ENCODE data around the gene DYNC1I1.

The DYNC1I1 gene

GRCh38 chr7:96026611-96027010, 254.3 kb downstream of the DYNC1I1 start:
- Histone ChIP-seq H3K4me3 (replicated peaks; ENCODE audit: low read depth, low read length) (no peak overlapping the region), H3K36me3 (ENCODE audit: control insufficient read depth, insufficient read depth, low read length) (no peaks in the 10 kb centered on the region), H3K27me3 (replicated peaks; ENCODE audit: control insufficient read depth, insufficient read depth, low read length) (no peaks in the 10 kb centered on the region; the same call in 1 of the 2 replicates)
- TF ChIP-seq, protein P1, sequence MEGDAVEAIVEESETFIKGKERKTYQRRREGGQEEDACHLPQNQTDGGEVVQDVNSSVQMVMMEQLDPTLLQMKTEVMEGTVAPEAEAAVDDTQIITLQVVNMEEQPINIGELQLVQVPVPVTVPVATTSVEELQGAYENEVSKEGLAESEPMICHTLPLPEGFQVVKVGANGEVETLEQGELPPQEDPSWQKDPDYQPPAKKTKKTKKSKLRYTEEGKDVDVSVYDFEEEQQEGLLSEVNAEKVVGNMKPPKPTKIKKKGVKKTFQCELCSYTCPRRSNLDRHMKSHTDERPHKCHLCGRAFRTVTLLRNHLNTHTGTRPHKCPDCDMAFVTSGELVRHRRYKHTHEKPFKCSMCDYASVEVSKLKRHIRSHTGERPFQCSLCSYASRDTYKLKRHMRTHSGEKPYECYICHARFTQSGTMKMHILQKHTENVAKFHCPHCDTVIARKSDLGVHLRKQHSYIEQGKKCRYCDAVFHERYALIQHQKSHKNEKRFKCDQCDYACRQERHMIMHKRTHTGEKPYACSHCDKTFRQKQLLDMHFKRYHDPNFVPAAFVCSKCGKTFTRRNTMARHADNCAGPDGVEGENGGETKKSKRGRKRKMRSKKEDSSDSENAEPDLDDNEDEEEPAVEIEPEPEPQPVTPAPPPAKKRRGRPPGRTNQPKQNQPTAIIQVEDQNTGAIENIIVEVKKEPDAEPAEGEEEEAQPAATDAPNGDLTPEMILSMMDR (IDR thresholded peaks at IDR 0.05; ENCODE audit: insufficient read depth, low read length, poor library complexity, severe bottlenecking): no peak
- no peak for DNase-seq (ENCODE audit: extremely low read depth, insufficient read length)

- Histone ChIP-seq H3K27me3 (replicated peaks; ENCODE audit: control insufficient read depth, insufficient read depth, low read length) (no peaks in the 10 kb centered on the region; the same call in 1 of the 2 replicates), H3K4me3 (replicated peaks; ENCODE audit: low read depth, low read length) (no peak overlapping the region), H3K36me3 (ENCODE audit: control insufficient read depth, insufficient read depth, low read length) (no peaks in the 10 kb centered on the region)
- TF ChIP-seq, protein P1 (IDR thresholded peaks at IDR 0.05; ENCODE audit: insufficient read depth, low read length, poor library complexity, severe bottlenecking): no peak
- no peak for DNase-seq (ENCODE audit: extremely low read depth, insufficient read length)
Observed at GRCh38 chr7:96028729-96029128, 256.4 kb downstream of the DYNC1I1 start.

GRCh38 chr7:96033009-96033598, 260.8 kb downstream of the DYNC1I1 start:
- no peak for DNase-seq (ENCODE audit: extremely low read depth, insufficient read length)
- TF ChIP-seq, protein P1 (IDR thresholded peaks at IDR 0.05; ENCODE audit: insufficient read depth, low read length, poor library complexity, severe bottlenecking): no peak
- no peaks in the 10 kb centered on the region for H3K27me3 ChIP-seq (replicated peaks; ENCODE audit: control insufficient read depth, insufficient read depth, low read length)

DNA sequence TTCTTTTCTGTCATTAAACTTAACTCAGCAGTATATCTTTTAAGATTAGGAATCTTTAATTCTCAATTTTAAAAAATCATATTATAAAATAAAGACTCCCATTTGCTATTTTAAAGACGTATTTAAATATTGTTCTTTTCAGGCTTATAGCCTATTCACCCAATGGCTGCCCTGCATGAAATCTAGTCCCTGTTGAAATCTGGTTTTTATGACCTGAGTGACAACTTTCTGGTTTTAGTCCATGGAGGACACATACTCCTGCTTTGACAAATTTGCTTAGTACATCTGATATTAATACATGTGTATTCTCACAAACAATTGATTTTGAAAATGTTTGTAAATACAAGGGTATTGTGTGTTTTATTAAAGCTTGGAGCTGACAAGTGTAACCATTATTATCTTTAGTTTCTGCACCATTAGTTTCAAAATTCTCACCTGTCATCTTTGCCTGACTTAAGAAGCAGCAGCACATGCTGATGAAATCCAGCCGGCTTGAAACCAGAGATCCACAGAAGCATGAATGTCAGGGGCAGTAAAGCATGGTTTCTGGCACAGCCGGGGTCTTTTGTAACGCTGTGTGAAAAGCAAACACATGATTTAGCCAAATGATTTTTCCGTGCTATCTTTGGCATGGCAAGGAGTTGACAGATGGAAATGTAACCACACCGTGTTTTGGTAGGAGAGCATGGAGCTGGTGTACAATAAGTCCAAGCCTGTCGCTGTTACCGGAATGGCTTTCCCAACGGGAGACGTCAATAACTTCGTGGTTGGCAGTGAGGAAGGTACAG, 262.8 kb downstream of the DYNC1I1 start:
- H3K36me3 ChIP-seq (ENCODE audit: control insufficient read depth, insufficient read depth, low read length): no peaks in the 10 kb centered on the region
- TF ChIP-seq, protein P1 (IDR thresholded peaks at IDR 0.05; ENCODE audit: insufficient read depth, low read length, poor library complexity, severe bottlenecking): no peak
- DNase-seq (ENCODE audit: extremely low read depth, insufficient read length): no peak
- H3K4me3 ChIP-seq (replicated peaks; ENCODE audit: low read depth, low read length): no peak overlapping the region
- H3K27me3 ChIP-seq (replicated peaks; ENCODE audit: control insufficient read depth, insufficient read depth, low read length): no peaks in the 10 kb centered on the region

More at GRCh38 chr7:96033009-96033598, 260.8 kb downstream of the DYNC1I1 start:
- Histone ChIP-seq H3K4me3 (replicated peaks; ENCODE audit: low read depth, low read length) (no peak overlapping the region), H3K36me3 (ENCODE audit: control insufficient read depth, insufficient read depth, low read length) (no peaks in the 10 kb centered on the region)

- no peaks in the 10 kb centered on the region for H3K36me3 ChIP-seq (ENCODE audit: control insufficient read depth, insufficient read depth, low read length)
- no peak overlapping the region for H3K4me3 ChIP-seq (replicated peaks; ENCODE audit: low read depth, low read length)
- H3K27me3 ChIP-seq (replicated peaks; ENCODE audit: control insufficient read depth, insufficient read depth, low read length): no peaks in the 10 kb centered on the region
- TF ChIP-seq, protein P1 (IDR thresholded peaks at IDR 0.05; ENCODE audit: insufficient read depth, low read length, poor library complexity, severe bottlenecking): no peak
- DNase-seq (ENCODE audit: extremely low read depth, insufficient read length): no peak
Observed at GRCh38 chr7:96040250-96040772, 268.0 kb downstream of the DYNC1I1 start.

Data from GM06990 (cell line).